GM12892 (cell line): ENCODE data around the gene BCKDHB.

ENCODE experiments used
- DNase-seq: peaks from one replicate; pipeline ENCODE4 v3.0.0; 2011; ENCODE audit not compliant: insufficient read length
- FAIRE-seq: peaks from 2 replicates; lab custom pipeline; 2011; peaks lifted over from hg19 to GRCh38; lab: Jason Lieb, UNC
- POLR2A ChIP-seq: IDR thresholded peaks from 2 replicates; pipeline ENCODE4 v1.6.1; 2011; ENCODE audit warnings: low read depth, low read length, control low read depth
- POLR2AphosphoS5 ChIP-seq: IDR thresholded peaks from 2 replicates; pipeline ENCODE4 v1.6.1; 2011; ENCODE audit warnings: low read depth, low read length, control low read depth
- TAF1 ChIP-seq: IDR thresholded peaks from 2 replicates; pipeline ENCODE4 v1.6.1; 2011; ENCODE audit warnings: low read depth, mild to moderate bottlenecking, control low read depth, low read length, borderline replicate concordance

Gene BCKDHB

GRCh38 chr6:80376411-80376810 is 269.9 kb downstream of the BCKDHB start:
- DNase-seq: no peak
- TF ChIP-seq POLR2A (no peak), TAF1 (no peak), POLR2AphosphoS5 (no peak)
- FAIRE-seq: no peak

- TF ChIP-seq POLR2A: no peak
- no peak for TF ChIP-seq TAF1
- TF ChIP-seq POLR2AphosphoS5: no peak
- FAIRE-seq (no peak), DNase-seq (no peak)
These were observed 274.1 kb downstream of the BCKDHB start for GRCh38 chr6:80380566-80380965.

GRCh38 chr6:80382811-80383210 is 276.3 kb downstream of the BCKDHB start:
- TF ChIP-seq TAF1 (no peak), POLR2A (no peak), POLR2AphosphoS5 (no peak)

GRCh38 chr6:80388507-80388906 is 282.0 kb downstream of the BCKDHB start:
- no peak for TF ChIP-seq POLR2AphosphoS5
- no peak for TF ChIP-seq TAF1
- no peak for TF ChIP-seq POLR2A
- DNase-seq (no peak), FAIRE-seq (no peak)

More at GRCh38 chr6:80382811-80383210, 276.3 kb downstream of the BCKDHB start:
- no peak for DNase-seq
- no peak for FAIRE-seq
